ENCODE data around the gene SLX4IP.
A peak's percentile ranks its signal among the peaks of the same experiment; 100 is the strongest.
"Not testable (repeated sequence)": the region's sequence is repeated elsewhere in the genome, so short reads cannot be mapped to it uniquely, and the experiment has no call there.

SLX4IP gene

GRCh38 chr20:10434832-10435812, at the start of gene SLX4IP:
Gene SLX4IP, plus strand, starts transcription at chr20:10435305. Its CDS starts 22,900 bp downstream, at chr20:10458205.
- DNase-seq, result peak; percentile 97

- no peak for DNase-seq
Measured at GRCh38 chr20:10385850-10386544, 49.1 kb upstream of the SLX4IP start.

GRCh38 chr20:10387686-10388085, 47.4 kb upstream of the SLX4IP start:
- no peak for DNase-seq

GRCh38 chr20:10388597-10388996, 46.5 kb upstream of the SLX4IP start:
- DNase-seq, result no peak

- DNase-seq, result no peak
Measured at GRCh38 chr20:10390709-10391108, 44.4 kb upstream of the SLX4IP start.

- not testable (repeated sequence) for DNase-seq
Measured at GRCh38 chr20:10394752-10395151, 40.4 kb upstream of the SLX4IP start.

GRCh38 chr20:10398834-10399369, 36.2 kb upstream of the SLX4IP start:
- no peak for DNase-seq

- DNase-seq, result no peak
Measured at GRCh38 chr20:10402938-10403608, 32.0 kb upstream of the SLX4IP start.

- no peak for DNase-seq
Measured at GRCh38 chr20:10404023-10404628, 31.0 kb upstream of the SLX4IP start.

GRCh38 chr20:10404959-10405530, 30.1 kb upstream of the SLX4IP start:
- DNase-seq, result no peak

- no peak for DNase-seq
Measured at GRCh38 chr20:10408108-10408813, 26.8 kb upstream of the SLX4IP start.

- no peak for DNase-seq
Measured at GRCh38 chr20:10411673-10412072, 23.4 kb upstream of the SLX4IP start.

GRCh38 chr20:10412591-10413408, 22.3 kb upstream of the SLX4IP start:
- DNase-seq, result no peak

- no peak for DNase-seq
Measured at GRCh38 chr20:10415013-10415650, 20.0 kb upstream of the SLX4IP start.

GRCh38 chr20:10417218-10417617, 17.9 kb upstream of the SLX4IP start:
- DNase-seq, result not testable (repeated sequence)

GRCh38 chr20:10419550-10420133, 15.5 kb upstream of the SLX4IP start:
- DNase-seq, result no peak

- no peak for DNase-seq
Measured at GRCh38 chr20:10423735-10424134, 11.4 kb upstream of the SLX4IP start.

- DNase-seq, result peak; percentile 16
Measured at GRCh38 chr20:10427060-10427692, 7.9 kb upstream of the SLX4IP start.

- no peak for DNase-seq
Measured at GRCh38 chr20:10428008-10428407, 7.1 kb upstream of the SLX4IP start.
